UCSD-AML1 (cell line): Measurements from ENCODE around the gene DCAF7.

ENCODE experiments used
- DNase-seq: peaks from one replicate; lab custom pipeline; 2025; ENCODE audit not compliant: unreplicated experiment; lab: John Stamatoyannopoulos, UW

Gene DCAF7, protein sequence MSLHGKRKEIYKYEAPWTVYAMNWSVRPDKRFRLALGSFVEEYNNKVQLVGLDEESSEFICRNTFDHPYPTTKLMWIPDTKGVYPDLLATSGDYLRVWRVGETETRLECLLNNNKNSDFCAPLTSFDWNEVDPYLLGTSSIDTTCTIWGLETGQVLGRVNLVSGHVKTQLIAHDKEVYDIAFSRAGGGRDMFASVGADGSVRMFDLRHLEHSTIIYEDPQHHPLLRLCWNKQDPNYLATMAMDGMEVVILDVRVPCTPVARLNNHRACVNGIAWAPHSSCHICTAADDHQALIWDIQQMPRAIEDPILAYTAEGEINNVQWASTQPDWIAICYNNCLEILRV

DNA sequence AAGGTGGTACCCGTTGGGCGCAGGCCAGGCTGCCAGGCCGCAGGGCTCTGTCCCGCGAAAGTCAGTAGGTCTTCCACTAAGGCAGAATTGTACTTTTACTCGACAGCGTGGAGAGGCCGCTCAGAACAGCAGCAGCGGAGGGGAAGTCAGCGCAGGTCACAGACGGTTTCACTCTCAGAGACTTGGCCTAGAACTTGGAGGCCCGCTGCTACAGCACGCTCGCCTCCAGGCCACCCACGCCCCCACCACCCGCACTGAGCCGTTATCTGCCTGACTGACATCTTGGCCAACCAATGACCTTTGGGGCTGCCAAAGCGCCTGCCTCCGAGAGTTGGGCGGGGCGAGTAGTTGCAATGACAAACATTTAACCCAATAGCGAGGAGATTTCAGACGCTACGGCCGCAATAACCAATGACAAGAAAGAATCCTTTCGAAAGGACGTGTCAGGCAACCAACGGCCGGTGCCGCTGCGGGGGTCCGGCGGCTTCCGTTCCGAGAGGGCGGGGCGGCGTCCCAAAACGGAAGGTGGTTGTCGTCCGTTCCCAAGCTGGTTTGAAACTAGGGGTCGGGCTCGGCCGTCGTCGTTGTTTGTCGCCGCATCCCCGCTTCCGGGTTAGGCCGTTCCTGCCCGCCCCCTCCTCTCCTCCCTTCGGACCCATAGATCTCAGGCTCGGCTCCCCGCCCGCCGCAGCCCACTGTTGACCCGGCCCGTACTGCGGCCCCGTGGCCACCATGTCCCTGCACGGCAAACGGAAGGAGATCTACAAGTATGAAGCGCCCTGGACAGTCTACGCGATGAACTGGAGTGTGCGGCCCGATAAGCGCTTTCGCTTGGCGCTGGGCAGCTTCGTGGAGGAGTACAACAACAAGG is at the start of gene DCAF7:
DCAF7 (plus strand) TSS at position 532 of the 871 bp plus-strand sequence; CDS start at position 733, 201 bp downstream.
- DNase-seq: peak; percentile 98

DNA sequence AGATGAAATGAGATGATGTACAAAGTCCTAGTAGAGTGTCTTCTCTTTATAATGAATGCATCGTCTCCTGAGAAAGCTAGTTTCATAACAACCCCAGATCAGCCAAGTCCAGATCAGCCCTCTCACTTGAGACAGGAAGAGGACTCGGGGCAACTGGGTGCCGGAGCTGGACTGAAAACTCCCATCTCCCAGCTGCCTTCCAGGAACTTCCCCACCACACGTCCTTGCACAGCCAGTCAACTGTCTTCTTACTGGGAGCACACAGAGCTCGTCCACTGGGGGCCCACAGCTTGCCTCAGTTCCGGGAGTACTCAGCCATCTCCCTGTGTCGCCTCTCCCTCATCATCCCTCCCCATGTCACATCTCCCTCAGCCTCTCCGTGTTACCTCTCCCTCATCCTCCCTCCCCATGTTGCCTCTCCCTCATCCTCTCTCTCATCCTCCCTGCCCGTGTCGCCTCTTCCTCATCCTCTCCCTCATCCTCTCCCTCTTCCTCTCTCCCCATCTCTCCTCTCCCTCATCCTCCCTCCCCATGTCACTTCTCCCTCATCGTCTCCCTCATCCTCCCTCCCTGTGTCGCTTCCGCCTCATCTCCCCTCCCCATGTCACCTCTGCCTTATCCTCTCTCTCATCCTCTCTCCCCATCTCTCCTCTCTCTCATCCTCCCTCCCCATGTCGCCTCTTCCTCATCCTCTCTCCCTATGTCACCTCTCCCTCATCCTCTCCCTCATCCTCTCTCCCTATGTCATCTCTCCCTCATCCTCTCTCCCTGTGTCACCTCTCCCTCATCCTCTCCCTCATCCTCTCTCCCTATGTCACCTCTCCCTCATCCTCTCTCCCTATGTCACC is 49.5 kb upstream of the DCAF7 start:
- no peak for DNase-seq

DNA sequence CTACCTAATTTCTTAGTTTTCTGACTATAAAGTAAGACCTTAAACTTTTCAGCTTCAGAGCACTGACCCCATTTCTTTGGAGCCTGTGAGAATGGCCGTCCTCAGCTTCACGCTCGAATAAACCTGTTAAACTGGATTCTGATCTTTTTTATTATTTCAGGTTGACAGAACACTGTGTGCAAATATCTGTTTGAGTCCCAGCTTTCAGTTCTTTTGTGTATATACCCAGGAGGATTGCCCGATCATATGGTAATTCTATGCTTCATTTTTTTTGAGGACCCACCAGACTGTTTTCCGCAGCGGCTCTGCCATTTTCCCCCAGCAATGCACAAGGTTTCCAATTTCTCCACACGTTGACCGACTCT is 47.0 kb upstream of the DCAF7 start:
- no peak for DNase-seq

DNA sequence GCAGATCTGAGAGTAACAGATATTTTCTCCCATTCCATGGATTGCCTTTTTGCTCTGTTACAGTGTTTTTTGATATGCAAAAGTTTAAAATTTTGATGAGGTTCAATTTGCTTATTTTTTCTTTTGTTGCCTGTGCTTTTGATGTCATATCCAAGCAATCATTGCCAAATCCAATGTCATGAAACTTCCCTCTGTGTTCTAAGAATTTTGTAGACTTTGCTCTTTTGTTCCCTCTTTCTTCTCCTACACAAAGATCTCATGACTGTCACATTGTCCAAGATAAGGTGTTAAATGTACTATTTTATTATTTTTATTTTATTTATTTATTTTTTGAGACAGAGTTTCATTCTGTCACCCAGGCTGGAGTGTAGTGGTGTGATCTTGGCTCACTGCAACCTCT is 46.0 kb upstream of the DCAF7 start:
- DNase-seq: no peak

DNA sequence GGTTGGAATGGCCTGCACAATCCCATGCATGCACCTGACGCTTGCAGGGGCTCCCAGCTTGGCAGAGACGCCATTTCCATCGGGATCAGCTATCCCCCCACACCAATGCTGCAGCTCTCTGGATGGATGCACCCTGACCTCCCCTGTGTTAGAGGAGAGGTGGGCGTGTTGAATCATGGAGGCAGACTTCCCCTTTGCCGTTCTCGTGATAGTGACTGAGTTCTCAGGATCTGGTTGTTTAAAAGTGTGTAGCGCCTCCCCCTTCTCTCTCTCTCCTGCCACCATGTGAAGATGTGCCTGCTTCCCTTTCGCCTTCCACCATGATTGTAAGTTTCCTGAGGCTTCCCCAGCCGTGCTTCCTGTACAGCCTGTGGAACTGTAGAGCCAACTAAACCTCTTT is 44.9 kb upstream of the DCAF7 start:
- DNase-seq: no peak

DNA sequence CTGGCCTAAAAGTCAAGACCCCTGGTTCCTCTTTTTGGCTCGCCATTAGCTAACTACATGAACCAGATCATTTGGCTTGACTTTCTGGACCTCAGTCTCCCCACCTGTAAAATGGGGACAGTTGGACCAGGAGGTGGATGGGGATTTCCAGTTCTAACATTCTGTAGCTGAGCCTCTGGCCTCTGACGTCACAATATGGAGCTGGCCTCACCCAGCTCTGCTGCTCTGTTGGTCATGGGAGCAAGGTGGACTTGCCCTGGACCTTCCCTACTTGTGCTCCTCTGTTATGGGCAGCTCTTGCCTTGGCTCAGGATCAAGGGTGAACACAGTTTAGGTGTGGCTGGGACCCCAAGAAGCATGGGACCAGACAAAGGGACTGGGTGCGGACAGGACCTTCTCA is 43.6 kb upstream of the DCAF7 start:
- no peak for DNase-seq

DNA sequence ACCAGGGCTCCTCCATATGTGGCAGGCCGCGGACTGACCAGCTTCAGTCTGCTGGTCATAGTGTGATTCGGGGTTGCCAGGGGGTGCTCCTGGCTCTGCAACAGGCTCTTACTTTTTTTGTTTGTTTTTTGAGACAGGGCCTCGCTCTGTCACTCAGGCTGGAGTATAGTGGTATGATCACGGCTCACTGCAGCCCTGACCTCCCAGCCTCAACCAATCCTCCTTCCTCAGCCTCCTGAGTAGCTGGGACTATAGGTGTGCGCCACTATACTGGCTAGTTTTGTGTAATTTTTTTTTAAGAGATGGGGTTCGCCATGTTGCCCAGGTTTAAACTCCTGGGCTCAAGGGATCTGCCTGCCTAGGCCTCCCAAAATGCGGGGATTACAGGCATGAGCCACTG is 38.9 kb upstream of the DCAF7 start:
- DNase-seq: no peak

DNA sequence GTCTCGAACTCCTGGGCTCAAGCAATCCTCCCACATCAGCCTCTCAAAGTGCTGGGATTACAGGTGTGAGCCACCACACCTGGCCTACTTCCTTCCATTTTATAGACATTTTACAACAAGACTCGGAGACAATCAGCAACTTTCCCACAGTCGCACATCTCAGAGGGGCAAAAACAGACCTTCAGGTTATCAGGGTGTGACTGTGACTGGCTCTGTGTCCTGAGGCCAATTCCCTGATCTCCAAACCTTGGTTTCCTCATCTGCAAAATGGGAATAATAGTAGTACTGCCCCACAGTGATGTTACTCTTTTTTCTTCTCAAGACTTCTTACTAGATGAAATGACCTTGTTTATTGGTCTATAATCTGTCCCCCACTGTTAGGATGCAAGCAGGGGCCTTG is 37.9 kb upstream of the DCAF7 start:
- no peak for DNase-seq

DNA sequence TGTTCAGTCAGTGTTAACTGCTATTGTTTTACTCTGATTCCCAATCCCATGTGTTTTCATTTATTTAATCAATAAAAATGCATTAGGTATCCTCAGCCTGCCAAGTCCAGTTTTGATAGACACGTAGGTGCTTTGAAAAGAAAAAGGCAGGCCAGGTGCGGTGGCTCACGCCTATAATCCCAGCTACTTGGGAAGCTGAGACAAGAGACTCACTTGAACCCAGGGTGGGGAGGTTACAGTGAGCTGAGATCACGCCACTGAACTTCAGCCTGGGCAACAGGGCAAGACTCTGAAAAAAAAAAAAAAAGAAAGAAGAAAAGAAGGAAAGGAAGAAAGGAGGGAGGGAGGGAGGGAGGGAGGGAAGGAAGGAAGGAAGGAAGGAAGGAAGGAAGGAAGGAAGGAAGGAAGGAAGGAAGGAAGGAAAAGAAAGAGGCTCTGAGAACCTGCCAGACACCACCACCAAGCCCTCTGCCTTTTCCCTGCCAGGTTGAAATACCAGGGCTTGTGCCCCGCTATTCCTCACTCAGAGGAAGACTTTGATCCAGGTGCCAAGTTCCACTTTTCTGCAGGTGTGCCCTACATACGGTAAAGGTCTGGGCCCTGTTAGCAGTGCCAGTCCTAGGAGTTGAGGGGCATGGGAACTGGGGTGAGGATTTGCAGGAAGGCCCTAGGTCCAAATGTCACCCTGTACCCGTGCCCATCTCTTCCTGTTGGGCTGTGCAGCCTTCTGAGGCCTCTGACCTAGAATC is 37.2 kb upstream of the DCAF7 start:
- DNase-seq: no peak

DNA sequence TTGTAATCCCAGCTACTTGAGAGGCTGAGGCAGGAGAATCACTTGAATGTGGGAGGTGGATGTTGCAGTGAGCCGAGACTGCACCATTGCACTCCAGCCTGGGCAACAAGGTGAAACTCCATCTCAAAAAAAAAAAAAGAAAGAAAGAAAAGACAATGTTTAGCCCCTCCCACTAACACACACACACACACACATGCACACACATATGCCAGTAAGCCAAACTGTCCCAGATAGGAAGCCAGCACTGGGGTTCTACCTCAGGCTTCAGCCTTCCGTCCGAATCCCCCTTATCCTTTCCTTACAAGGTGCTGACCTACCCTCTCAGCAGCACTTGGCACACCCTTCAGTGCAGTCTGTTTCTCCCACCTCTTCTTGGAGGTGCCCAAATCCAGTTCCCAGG is 35.8 kb upstream of the DCAF7 start:
- DNase-seq: no peak

DNA sequence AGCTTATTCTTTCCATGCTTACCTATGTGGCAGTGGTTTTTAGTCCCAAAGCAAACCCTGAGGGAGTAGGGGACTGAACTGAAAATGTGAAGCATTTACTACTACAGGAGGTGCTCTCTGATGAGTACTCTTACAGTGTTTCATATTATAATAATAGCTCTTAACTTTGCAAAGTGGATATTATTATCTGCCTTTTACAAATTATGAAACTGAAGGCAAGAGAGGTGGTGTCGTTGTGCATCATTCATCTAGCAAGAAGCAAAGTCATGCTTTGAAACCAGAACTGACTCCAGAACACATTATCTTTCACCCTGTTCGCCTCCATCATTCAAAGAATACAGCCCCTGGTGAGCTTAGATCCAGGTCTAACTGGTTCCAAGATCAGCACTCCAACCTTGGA is 35.3 kb upstream of the DCAF7 start:
- DNase-seq: no peak

DNA sequence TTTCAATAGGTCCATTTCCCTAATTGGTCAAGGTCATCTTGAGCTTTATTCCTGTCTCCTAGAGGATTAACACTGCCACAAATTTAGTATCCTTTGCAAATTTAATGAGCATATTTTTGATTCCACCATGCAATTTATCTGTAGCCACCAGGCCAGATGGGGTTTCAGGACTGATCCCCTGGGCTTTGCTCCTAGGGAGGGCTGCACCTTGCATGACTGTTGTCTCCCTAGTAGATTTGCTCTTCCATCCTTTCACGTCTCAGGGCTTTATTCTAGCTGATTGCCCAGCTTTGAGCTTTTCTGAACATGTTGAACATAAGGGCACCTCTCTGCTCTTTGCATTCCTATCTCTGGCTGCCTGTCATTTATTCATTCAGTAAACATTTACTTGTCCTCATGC is 34.9 kb upstream of the DCAF7 start:
- DNase-seq: no peak

DNA sequence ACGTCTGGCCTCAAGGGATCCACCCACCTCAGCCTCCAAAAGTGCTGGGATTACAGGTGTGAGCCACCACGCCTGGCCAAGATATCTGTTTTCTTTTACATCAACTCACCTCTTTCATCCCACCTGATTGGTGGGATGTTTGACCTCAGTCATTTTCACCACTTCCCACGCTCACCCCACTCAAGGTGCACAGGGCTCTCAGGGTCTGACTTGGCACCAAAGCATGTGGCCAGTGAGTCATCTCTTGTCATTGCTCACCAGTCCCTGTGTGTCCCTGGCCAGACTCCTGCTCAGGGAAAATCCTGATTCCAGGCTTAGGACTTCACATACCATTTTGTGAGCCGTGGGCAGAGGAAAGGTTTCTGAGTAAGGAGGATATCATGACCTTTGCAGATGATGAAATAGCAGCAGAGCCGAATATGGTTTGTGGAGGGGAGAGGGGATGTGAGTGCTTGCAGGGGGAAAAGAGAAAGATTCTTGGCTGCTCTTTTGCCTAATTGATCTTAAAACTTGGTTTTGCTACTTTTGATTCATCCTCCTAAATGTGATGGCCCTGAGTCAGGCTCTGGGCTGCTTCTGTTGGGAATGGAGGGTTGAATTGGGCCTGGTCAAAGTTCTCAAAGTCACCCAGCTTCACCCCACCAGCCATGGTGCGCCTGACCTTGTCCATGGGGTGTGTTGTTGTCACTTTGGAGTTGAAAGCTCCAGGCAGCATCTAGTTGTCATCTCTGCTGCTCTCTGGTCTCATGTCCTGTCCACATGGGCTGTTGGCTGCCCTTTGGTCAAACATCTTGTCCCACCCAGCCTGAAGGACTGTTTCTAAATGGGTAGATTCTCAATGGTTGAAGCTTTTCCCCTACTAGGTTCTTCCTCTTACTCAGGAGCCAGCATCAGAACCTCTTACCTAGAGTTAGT is 33.1 kb upstream of the DCAF7 start:
- no peak for DNase-seq

DNA sequence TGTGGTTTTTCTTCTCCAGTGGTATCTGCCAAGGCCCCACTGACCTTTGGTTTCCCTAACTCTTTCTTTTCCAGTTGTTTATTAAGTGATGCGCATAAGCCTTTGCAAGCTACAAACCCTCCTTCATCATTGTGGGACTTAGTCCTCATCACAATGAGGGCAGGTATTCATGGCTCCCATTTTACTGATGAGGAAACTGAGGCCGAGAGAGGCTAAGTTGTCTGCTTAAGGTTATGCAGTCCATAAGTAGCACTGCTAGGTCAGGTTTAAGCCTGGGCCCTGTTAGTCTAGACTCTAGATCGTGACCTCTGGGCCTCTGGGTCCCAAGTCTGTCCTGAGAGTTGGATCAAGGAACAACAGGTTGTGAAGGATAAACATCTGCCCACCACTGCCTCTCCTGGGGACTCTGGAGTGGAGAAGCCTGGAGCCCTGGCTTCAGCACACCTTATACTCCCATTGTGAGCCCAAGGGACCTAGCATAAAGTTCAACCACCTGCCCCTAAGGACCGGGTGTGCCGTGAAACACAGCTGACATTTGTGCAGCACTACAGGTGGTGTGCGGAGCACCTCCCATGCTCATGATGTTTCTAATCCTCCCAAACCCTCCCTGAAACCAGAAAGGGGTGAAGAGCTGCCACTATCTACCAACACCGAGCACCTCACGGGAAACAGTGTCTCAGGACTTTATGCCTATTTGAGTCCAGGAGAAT is 32.3 kb upstream of the DCAF7 start:
- no peak for DNase-seq

DNA sequence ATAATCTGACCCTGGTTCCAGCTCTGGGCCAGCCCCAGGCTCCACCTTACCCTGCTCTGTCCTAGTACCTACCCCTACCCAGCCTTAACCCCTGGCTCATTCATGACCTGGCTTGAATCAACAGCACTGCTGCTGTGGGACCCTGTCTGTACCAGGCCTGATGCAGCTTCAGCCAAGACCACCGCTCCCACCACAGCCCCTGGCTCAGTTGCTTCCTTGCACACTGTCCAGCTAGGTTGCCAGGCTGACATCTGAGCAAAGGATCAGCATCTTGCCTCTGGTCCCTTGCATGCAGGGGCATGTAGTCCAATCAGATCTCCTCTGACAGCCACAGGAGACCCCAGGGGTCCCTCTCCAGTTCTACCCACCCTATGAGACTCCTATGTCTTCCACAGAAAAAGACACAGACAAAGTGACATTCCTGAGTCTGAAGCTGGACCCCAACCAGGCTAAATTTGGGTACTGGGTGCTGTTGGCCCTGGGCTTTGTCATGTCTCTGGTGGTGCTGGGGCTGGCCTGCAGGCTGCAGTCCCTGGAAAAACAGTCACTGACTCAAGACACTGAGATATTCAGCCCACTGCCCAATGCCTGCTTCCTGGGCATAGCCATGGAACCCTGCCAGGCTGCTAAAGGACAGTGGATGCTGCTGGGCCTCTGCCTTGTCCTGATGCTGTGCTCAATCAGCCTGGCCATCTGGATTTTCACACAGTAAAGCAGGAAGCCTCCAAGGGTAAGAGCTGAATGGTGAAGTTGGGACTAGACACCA is 31.0 kb upstream of the DCAF7 start:
- DNase-seq: no peak

DNA sequence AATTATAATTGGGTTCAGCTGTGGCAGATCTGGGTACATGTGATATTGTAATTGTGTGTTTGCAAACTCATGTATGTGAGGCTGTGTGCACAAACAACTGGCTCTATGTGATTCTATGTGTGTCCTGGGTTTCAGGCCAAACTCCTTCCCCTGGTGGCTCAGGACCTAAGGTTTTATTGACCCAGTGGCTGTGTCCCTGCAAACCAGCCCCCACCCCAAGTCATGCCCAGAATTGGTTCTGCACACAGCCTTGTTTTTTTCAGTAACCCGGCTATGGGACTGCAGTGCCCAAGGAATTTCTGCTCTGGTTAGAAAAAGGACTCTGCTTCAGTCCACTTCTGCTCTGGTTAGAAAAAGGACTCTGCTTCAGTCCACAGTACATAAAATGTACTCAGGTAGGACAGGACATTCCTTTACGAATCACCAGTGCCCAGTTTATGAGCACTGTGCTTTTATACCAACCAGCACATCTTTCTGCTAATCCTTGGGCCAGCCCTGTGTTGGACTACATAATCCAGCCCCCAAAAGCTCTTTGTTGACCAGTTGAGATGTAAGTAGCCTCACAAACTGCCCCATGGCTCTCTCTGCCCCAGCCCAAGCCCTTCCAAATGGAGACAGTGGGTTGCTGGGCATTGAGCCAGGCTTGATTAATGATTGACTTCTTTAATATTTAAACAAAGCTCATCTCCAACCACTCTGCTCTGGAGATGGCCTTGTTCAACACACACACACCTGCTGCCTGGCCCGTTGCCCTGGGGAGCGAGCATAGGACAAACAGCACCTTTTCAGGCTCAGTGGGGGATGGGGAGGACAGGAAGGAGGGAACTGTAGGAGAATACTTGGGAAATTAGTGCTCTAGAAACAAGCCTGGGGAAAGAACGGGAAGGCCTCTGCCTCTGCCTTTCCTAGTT is 30.1 kb upstream of the DCAF7 start:
- DNase-seq: no peak

DNA sequence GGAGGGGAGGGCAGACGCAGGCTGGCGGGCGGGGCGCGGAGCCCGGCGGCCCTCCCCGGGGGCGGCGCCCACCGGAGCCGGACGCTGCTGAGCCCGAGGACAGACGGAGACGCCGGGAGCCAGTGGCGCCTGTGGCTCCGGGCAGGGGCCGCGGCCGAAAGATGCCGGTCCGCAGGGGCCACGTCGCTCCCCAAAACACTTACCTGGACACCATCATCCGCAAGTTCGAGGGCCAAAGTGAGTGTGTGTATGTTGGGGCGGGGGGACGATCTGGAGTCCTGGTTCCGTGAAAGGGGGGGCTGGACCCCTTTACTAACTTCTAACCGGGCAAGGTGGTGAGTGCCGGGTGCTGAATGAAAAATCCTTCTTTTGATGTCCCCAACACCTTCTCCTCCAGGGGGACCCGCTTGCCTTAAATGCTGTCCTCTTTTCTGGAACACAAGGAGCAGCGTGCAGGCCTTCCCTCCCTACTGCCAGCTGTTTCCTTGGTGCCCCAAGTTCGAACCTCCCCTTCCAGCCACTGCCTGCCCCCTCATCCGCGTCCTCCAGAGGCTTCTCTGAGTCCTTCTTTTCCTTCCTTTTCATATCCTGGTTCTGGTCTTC is 26.9 kb upstream of the DCAF7 start, which contains the start of gene KCNH6:
KCNH6 (plus strand) TSS at position 106 of the 603 bp plus-strand sequence; CDS start at position 162, 56 bp downstream.
- DNase-seq: no peak
